ENCODE results near the gene APOA5. TPM values are rescaled to one million over a fixed set of nuclear protein-coding genes. Genes with fewer than 3 reads are reported as not detected.
"Not testable (repeated sequence)": the region's sequence is repeated elsewhere in the genome, so short reads cannot be mapped to it uniquely, and the experiment has no call there.

APOA5 gene
- polyA plus RNA-seq, 2 donors: not detected

DNA sequence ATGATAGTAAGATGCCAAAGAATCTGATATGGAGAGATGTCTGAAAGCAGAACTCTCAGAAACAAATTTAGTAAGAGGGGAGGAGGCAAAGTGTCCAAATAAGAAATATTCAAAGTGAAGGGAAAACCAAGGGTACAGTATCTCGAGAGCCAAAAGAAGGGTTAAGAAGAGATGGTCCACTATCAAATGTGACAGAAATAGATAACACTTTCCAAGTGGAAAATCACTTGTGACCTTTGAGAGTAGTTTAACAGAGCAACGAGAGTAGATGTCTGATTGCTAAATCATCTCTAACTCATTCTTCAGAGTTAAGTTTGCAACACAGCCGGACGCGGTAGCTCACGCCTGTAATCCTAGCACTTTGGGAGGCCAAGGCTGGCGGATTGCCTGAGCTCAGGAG, 14.6 kb downstream of the APOA5 start:
- H3K4me3 ChIP-seq (ENCODE audit: low read depth in 1 of 2, low read length in 2 of 2): no peak overlapping the region
- peaks cover 9 to 20% of the 10 kb centered on the region in 2 donors for H3K36me3 ChIP-seq (ENCODE audit: control insufficient read depth in 2 of 2, insufficient read depth in 2 of 2, low read length in 1 of 2)
- no peaks in the 10 kb centered on the region for H3K27me3 ChIP-seq (ENCODE audit: control insufficient read depth in 1 of 2, insufficient read depth in 2 of 2, low read length in 2 of 2)
- H3K27ac ChIP-seq (ENCODE audit: low read depth in 2 of 2, low read length in 1 of 2): no peak overlapping the region
- H3K4me1 ChIP-seq (ENCODE audit: control insufficient read depth in 2 of 2, insufficient read depth in 2 of 2, low read length in 1 of 2): no peaks in the 10 kb centered on the region
- no peaks in the 10 kb centered on the region for H3K9me3 ChIP-seq (ENCODE audit: control insufficient read depth in 2 of 2, insufficient read depth in 1 of 2, low read depth in 1 of 2, low read length in 1 of 2)
- 79 to 89% methylated on average over 7 of the region's 7 CpGs for WGBS, 2 donors

DNA sequence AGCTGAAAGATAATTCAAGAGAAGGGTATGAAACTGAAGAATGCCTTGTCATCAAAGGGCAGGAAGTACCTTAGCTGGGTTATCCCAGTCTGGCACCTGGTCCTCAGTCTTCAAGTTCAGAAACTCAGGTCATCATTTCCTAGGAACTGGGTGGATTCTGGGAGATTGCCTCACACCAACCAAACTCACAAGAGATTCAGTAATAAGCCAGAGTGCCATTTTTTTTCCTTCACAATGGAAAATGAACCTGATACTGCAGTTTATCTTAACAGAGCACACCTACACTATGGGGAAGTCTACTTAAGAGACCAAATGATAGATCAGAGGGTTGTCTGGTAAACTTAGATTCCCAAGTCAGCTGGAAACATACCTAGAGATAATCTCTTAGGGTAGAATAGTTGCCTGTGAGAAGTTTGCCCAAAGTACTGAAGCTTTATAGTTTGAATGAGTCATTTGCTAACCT, 15.1 kb downstream of the APOA5 start:
- no peaks in the 10 kb centered on the region for H3K27me3 ChIP-seq (ENCODE audit: control insufficient read depth in 1 of 2, insufficient read depth in 2 of 2, low read length in 2 of 2)
- peaks cover 0 to 3% of the 10 kb centered on the region in 2 donors for H3K4me1 ChIP-seq (ENCODE audit: control insufficient read depth in 2 of 2, insufficient read depth in 2 of 2, low read length in 1 of 2)
- no peak overlapping the region for H3K27ac ChIP-seq (ENCODE audit: low read depth in 2 of 2, low read length in 1 of 2)
- H3K9me3 ChIP-seq (ENCODE audit: control insufficient read depth in 2 of 2, insufficient read depth in 1 of 2, low read depth in 1 of 2, low read length in 1 of 2): no peaks in the 10 kb centered on the region
- no peak overlapping the region for H3K4me3 ChIP-seq (ENCODE audit: low read depth in 1 of 2, low read length in 2 of 2)
- H3K36me3 ChIP-seq (ENCODE audit: control insufficient read depth in 2 of 2, insufficient read depth in 2 of 2, low read length in 1 of 2): peaks cover 9 to 19% of the 10 kb centered on the region in 2 donors

DNA sequence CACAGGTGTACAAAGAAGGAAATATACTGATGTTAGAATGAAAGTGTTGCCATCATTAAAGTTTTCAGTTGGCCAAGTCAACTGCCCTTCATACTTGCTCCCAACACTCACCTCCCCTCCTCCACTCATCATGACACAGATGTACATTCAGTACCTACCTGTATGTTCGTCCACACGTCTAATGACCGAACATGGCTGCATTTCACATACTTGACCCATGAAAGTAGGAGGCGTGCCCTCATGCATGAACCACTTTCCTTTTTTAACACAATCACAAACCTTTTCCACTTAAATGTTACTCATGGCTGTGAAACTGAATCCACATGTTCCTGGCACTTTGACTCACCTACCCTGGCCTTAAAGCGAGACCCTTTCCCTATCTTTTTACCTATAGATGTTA, 15.7 kb downstream of the APOA5 start:
- WGBS, 2 donors: 85 to 95% methylated on average over 5 of the region's 5 CpGs
- H3K9me3 ChIP-seq (ENCODE audit: control insufficient read depth in 2 of 2, insufficient read depth in 1 of 2, low read depth in 1 of 2, low read length in 1 of 2): no peaks in the 10 kb centered on the region
- no peak overlapping the region for H3K4me3 ChIP-seq (ENCODE audit: low read depth in 1 of 2, low read length in 2 of 2)
- H3K27ac ChIP-seq (ENCODE audit: low read depth in 2 of 2, low read length in 1 of 2): no peak overlapping the region
- peaks cover 0 to 5% of the 10 kb centered on the region in 2 donors for H3K4me1 ChIP-seq (ENCODE audit: control insufficient read depth in 2 of 2, insufficient read depth in 2 of 2, low read length in 1 of 2)
- no peaks in the 10 kb centered on the region for H3K27me3 ChIP-seq (ENCODE audit: control insufficient read depth in 1 of 2, insufficient read depth in 2 of 2, low read length in 2 of 2)
- peaks cover 9 to 19% of the 10 kb centered on the region in 2 donors for H3K36me3 ChIP-seq (ENCODE audit: control insufficient read depth in 2 of 2, insufficient read depth in 2 of 2, low read length in 1 of 2)

DNA sequence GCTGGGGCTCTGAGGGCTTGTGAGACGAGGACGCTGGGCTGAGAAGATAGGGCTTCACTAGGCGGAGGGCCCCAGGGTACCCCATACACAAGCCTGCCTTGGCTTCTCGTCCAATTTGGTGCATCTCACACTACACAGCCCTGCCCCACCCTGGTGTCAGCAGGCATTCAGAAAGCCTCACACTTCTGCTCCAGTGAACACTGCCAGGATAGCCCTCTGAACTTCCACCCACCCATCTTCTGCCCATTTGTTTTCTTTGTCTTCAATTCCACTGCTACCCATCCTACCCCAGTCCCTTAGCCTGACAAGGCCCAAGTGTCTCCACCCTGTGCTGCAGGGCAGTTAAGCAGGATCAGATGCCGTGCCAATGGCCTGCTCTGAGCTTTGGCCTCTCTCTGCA, 17.0 kb downstream of the APOA5 start:
- WGBS, 2 donors: 86 to 89% methylated on average over 5 of the region's 5 CpGs
- Histone ChIP-seq H3K4me1 (ENCODE audit: control insufficient read depth in 2 of 2, insufficient read depth in 2 of 2, low read length in 1 of 2) (peaks cover 0 to 5% of the 10 kb centered on the region in 2 donors), H3K27me3 (ENCODE audit: control insufficient read depth in 1 of 2, insufficient read depth in 2 of 2, low read length in 2 of 2) (no peaks in the 10 kb centered on the region), H3K9me3 (ENCODE audit: control insufficient read depth in 2 of 2, insufficient read depth in 1 of 2, low read depth in 1 of 2, low read length in 1 of 2) (no peaks in the 10 kb centered on the region), H3K4me3 (ENCODE audit: low read depth in 1 of 2, low read length in 2 of 2) (no peak overlapping the region), H3K27ac (ENCODE audit: low read depth in 2 of 2, low read length in 1 of 2) (no peak overlapping the region), H3K36me3 (ENCODE audit: control insufficient read depth in 2 of 2, insufficient read depth in 2 of 2, low read length in 1 of 2) (peaks cover 9 to 14% of the 10 kb centered on the region in 2 donors)

DNA sequence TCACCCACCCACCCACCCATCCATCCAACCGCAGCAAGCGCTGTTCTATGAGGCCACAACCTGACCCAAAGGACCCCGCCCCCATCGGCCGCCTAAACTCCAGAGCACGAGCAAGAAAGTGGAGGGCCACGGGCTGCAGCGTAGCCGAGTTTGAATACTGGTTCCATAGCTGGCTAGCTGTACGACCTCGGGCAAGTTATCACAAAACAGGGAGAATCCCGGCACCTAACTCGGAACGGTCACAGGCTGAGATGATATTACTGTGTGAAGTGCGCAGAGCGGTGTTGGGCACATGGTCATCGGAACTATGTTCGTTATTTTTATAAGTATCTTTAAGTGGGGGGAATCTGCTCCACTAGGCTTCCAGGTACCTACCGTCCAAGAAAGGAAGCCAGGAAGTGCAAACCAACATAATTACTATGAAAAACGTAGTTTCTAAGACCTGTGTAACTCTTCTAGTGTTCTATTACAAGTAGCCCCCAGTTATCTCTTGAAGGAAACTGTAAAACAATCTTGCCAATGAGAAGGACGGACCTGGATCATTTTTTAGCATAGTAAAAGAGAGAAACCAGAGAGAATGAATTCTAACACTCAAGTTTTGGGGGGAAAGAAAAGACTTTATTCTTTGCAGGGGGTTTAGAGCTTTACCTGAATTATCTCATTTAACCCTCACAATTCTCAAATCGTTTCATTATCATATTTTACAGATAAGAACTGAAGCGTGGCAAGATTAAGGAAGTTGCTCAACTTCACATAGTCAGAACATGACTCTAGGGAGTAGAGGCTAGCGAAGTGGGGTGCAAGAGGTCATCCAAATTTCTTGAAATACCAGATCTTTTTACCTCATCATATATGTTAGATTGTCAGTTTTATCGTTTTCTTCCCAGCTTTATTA, 18.2 kb downstream of the APOA5 start:
- Histone ChIP-seq H3K9me3 (ENCODE audit: control insufficient read depth in 2 of 2, insufficient read depth in 1 of 2, low read depth in 1 of 2, low read length in 1 of 2) (no peaks in the 10 kb centered on the region), H3K4me3 (ENCODE audit: low read depth in 1 of 2, low read length in 2 of 2) (peak overlapping the region; percentile 84 to 91), H3K36me3 (ENCODE audit: control insufficient read depth in 2 of 2, insufficient read depth in 2 of 2, low read length in 1 of 2) (peaks cover 3 to 11% of the 10 kb centered on the region in 2 donors), H3K27ac (ENCODE audit: low read depth in 2 of 2, low read length in 1 of 2) (peak overlapping the region; percentile 94 to 95), H3K27me3 (ENCODE audit: control insufficient read depth in 1 of 2, insufficient read depth in 2 of 2, low read length in 2 of 2) (no peaks in the 10 kb centered on the region), H3K4me1 (ENCODE audit: control insufficient read depth in 2 of 2, insufficient read depth in 2 of 2, low read length in 1 of 2) (peaks cover 0 to 5% of the 10 kb centered on the region in 2 donors)
- WGBS, 2 donors: 4 to 5% methylated on average over 25 of the region's 25 CpGs

DNA sequence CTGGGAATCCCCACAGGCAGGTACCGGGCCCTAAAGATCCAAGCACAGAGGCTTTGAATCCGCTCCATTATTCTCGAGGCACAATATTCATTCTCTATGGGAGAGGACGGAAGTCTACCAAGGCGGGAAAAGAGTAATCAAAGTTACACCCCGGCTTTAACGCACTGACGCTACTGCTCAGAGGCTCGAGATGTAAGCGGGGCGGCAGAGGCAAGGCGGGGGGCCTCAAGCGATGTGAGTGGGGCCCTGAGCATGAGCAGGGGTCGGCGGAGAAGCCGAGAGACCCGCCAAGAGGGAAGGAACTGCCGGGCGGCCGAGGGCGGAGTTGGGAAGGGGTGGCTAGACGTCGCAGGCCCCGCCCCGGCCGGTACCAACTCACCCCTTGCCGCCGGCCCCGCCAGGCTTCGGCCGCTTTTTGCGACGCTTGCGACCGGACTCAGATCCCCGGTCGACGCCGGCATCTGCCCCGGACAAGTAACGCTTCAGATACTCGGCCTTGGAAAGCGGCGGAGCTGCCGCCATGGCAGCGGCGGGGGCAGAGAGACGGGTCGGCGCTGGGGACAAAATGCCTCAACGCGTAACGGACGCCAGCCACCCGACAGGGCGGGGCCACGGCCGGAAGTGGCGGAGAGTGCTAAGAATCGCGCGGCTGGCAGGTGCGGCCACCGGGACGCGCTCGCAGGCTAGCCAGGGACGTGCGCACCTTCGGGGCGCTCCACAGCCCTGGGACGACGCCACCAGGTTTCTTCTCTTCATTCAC, 19.1 kb downstream of the APOA5 start, which contains the start of gene BUD13:
Gene BUD13, minus strand, starts transcription at position 545 of the 760 bp plus-strand sequence. Its CDS starts 23 bp downstream, at position 522.
- WGBS, 2 donors: 0% methylated on average over 50 to 73 of the region's 73 CpGs
- peak within 1 kb of the TSS; percentile 94 to 95 for H3K27ac ChIP-seq (ENCODE audit: low read depth in 2 of 2, low read length in 1 of 2)

DNA sequence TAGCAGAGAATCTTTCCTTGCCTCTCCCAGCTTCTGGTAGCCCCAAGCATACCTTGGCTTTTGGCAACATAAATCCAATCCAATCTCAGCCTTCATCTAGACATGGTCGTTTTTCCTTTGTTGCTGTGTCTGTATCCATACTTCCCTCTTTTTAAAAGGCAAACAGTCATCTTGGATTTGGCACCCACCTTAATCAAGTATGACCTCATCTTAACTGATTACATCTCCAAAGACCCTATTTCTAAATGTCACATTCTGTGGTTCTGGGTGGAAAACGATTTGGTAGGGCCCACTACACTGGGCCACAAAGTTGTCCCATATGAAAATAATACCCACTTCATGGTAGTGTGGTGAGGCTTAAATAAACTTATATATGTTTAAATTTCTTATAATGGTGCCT, 19.7 kb downstream of the APOA5 start:
- peak overlapping the region; percentile 32 to 91 for H3K4me3 ChIP-seq (ENCODE audit: low read depth in 1 of 2, low read length in 2 of 2)
- H3K9me3 ChIP-seq (ENCODE audit: control insufficient read depth in 2 of 2, insufficient read depth in 1 of 2, low read depth in 1 of 2, low read length in 1 of 2): no peaks in the 10 kb centered on the region
- H3K27ac ChIP-seq (ENCODE audit: low read depth in 2 of 2, low read length in 1 of 2): no peak overlapping the region
- H3K36me3 ChIP-seq (ENCODE audit: control insufficient read depth in 2 of 2, insufficient read depth in 2 of 2, low read length in 1 of 2): peaks cover 3 to 6% of the 10 kb centered on the region in 2 donors
- 5 to 6% methylated on average over 2 of the region's 2 CpGs for WGBS, 2 donors
- no peaks in the 10 kb centered on the region for H3K27me3 ChIP-seq (ENCODE audit: control insufficient read depth in 1 of 2, insufficient read depth in 2 of 2, low read length in 2 of 2)
- peaks cover 0 to 5% of the 10 kb centered on the region in 2 donors for H3K4me1 ChIP-seq (ENCODE audit: control insufficient read depth in 2 of 2, insufficient read depth in 2 of 2, low read length in 1 of 2)

More for the DNA sequence above, 19.1 kb downstream of the APOA5 start, which contains the start of gene BUD13:
- Histone ChIP-seq H3K4me1 (ENCODE audit: control insufficient read depth in 2 of 2, insufficient read depth in 2 of 2, low read length in 1 of 2) (peaks cover 0 to 5% of the 10 kb centered on the region in 2 donors), H3K36me3 (ENCODE audit: control insufficient read depth in 2 of 2, insufficient read depth in 2 of 2, low read length in 1 of 2) (peaks cover 3 to 7% of the 10 kb centered on the region in 2 donors), H3K27me3 (ENCODE audit: control insufficient read depth in 1 of 2, insufficient read depth in 2 of 2, low read length in 2 of 2) (no peaks in the 10 kb centered on the region), H3K9me3 (ENCODE audit: control insufficient read depth in 2 of 2, insufficient read depth in 1 of 2, low read depth in 1 of 2, low read length in 1 of 2) (no peaks in the 10 kb centered on the region), H3K4me3 (ENCODE audit: low read depth in 1 of 2, low read length in 2 of 2) (peak within 1 kb of the TSS; percentile 84 to 91)

DNA sequence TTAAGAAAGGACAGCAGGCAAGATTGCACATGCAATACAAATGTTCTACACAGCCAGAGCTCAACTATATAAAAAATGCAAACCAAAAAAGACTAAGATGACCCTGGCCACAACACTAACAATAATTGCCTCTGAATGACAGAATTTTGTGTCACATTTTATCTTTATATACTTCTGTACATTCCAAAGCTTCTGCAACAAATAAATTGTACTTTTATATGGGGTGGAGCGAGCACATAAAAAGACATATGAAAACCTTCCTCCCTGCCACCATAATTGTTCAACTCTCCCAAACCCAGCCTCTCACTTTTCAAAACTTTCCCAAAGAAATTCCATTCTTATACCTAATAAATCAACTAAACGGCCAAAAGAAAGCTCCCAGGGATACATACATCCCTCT, 29.5 kb downstream of the APOA5 start:
- H3K4me3 ChIP-seq (ENCODE audit: low read depth in 1 of 2, low read length in 2 of 2): no peak overlapping the region
- no peaks in the 10 kb centered on the region for H3K9me3 ChIP-seq (ENCODE audit: control insufficient read depth in 2 of 2, insufficient read depth in 1 of 2, low read depth in 1 of 2, low read length in 1 of 2)
- WGBS, 2 donors: 87 to 91% methylated on average over 2 of the region's 2 CpGs
- no peak overlapping the region for H3K27ac ChIP-seq (ENCODE audit: low read depth in 2 of 2, low read length in 1 of 2)
- peaks cover 15 to 19% of the 10 kb centered on the region in 2 donors for H3K36me3 ChIP-seq (ENCODE audit: control insufficient read depth in 2 of 2, insufficient read depth in 2 of 2, low read length in 1 of 2)
- no peaks in the 10 kb centered on the region for H3K27me3 ChIP-seq (ENCODE audit: control insufficient read depth in 1 of 2, insufficient read depth in 2 of 2, low read length in 2 of 2)
- H3K4me1 ChIP-seq (ENCODE audit: control insufficient read depth in 2 of 2, insufficient read depth in 2 of 2, low read length in 1 of 2): no peaks in the 10 kb centered on the region

DNA sequence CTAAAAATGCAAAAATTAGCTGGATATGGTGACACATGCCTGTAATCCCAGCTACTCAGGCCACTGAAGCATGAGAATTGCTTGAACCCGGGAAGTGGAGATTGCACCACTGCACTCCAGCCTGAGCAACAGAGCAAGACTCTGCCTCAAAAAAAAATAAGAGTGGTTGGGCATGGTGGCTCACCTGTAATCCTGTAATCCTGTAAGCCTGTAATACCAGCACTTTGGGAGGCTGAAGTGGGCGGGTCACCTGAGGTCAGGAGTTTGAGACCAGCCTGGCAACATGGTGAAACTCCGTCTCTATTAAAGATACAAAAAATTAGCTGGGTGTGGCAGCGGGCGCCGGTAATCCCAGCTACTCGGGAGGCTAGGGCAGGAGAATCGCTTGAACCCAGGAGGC, 35.6 kb downstream of the APOA5 start:
- not testable (repeated sequence) for H3K27ac ChIP-seq (ENCODE audit: low read depth in 2 of 2, low read length in 1 of 2); H3K4me3 ChIP-seq (ENCODE audit: low read depth in 1 of 2, low read length in 2 of 2); H3K9me3 ChIP-seq (ENCODE audit: control insufficient read depth in 2 of 2, insufficient read depth in 1 of 2, low read depth in 1 of 2, low read length in 1 of 2); H3K4me1 ChIP-seq (ENCODE audit: control insufficient read depth in 2 of 2, insufficient read depth in 2 of 2, low read length in 1 of 2); H3K27me3 ChIP-seq (ENCODE audit: control insufficient read depth in 1 of 2, insufficient read depth in 2 of 2, low read length in 2 of 2); H3K36me3 ChIP-seq (ENCODE audit: control insufficient read depth in 2 of 2, insufficient read depth in 2 of 2, low read length in 1 of 2)
- WGBS, 2 donors: 83 to 85% methylated on average over 8 of the region's 8 CpGs

All from esophagus (tissue), 2 donors.